HCT116 (cell line): ENCODE data around the gene MOB3B.

ENCODE experiments used
- CTCF ChIP-seq, 3 experiments: fragments of 200-600 bp in 1 of 3; sonication (generic) in 1 of 3; IDR thresholded peaks in 2 of 3; conservative IDR thresholded peaks in 1 of 3; 2 replicates each; pipeline ENCODE4 v1.5.1; 2012 to 2017; ENCODE audit warnings: low read depth in 2 of 3, low read length in 2 of 3, antibody characterized with exemption in 1 of 3, borderline replicate concordance in 1 of 3, control low read depth in 1 of 3, mild to moderate bottlenecking in 1 of 3, mixed read lengths in 1 of 3, mixed run types in 1 of 3, moderate library complexity in 1 of 3; ENCODE audit not compliant: insufficient read depth in 1 of 3
- EZH2 ChIP-seq: fragments of 200-600 bp; sonication (generic); IDR thresholded peaks from 2 replicates; pipeline ENCODE4 v1.6.1; 2017; ENCODE audit warnings: antibody characterized with exemption, mixed run types
- EZH2phosphoT487 ChIP-seq: fragments of 200-600 bp; IDR thresholded peaks from 2 replicates; pipeline ENCODE4 v1.6.1; 2018; ENCODE audit warnings: antibody characterized with exemption, borderline replicate concordance
- POLR2A ChIP-seq: IDR thresholded peaks from 2 replicates; pipeline ENCODE4 v1.7.0; 2011; ENCODE audit warnings: borderline replicate concordance; ENCODE audit not compliant: insufficient read depth, insufficient read length; ENCODE audit errors: extremely low read depth
- POLR2AphosphoS5 ChIP-seq: IDR thresholded peaks from 2 replicates; pipeline ENCODE4 v1.6.1; 2011; ENCODE audit warnings: mild to moderate bottlenecking, low read depth, low read length, moderate library complexity
- YY1 ChIP-seq: IDR thresholded peaks from 2 replicates; pipeline ENCODE4 v1.6.1; 2011; ENCODE audit warnings: low read length, low read depth, moderate library complexity, mild to moderate bottlenecking; ENCODE audit not compliant: insufficient replicate concordance; ENCODE audit errors: extremely low read depth
- ZNF274 ChIP-seq: fragments of 200-500 bp; sonication (Bioruptor generic); IDR thresholded peaks from 2 replicates; pipeline ENCODE4 v1.6.1; 2014; ENCODE audit warnings: mild to moderate bottlenecking, low read depth, low read length, inconsistent platforms

- TF ChIP-seq YY1, result no peak
- no peak for TF ChIP-seq POLR2AphosphoS5
- TF ChIP-seq CTCF (IDR thresholded peaks at IDR 0.05 in 2 of 3, conservative IDR thresholded peaks at IDR 0.05 in 1 of 3; ENCODE audit: borderline replicate concordance in 1 of 3, insufficient read depth in 1 of 3, low read depth in 2 of 3, low read length in 2 of 3), result no peak
- no peak for TF ChIP-seq EZH2
- TF ChIP-seq EZH2phosphoT487, result no peak
- TF ChIP-seq POLR2A, result no peak
- TF ChIP-seq ZNF274, result no peak
Measured at GRCh38 chr9:27478322-27478721, 51.3 kb downstream of the MOB3B start.
